ENCODE data around the gene TOMM40. TPM values are rescaled to one million over a fixed set of nuclear protein-coding genes. Genes with fewer than 3 reads are reported as not detected.
"Not testable (repeated sequence)": the region's sequence is repeated elsewhere in the genome, so short reads cannot be mapped to it uniquely, and the experiment has no call there.

TOMM40 gene
- total RNA-seq, 1 donor, result 30.2 TPM

- no peak for TF ChIP-seq CTCF (IDR thresholded peaks at IDR 0.05; ENCODE audit: insufficient read depth, low read length)
- DNase-seq (ENCODE audit: low read depth), result no peak
- H3K4me3 ChIP-seq (ENCODE audit: low read depth, low read length), result no peak overlapping the region
Measured at GRCh38 chr19:44857837-44858236, 33.2 kb upstream of the TOMM40 start.

- H3K4me3 ChIP-seq (ENCODE audit: low read depth, low read length); DNase-seq (ENCODE audit: low read depth): not testable (repeated sequence)
Measured at GRCh38 chr19:44861576-44861975, 29.5 kb upstream of the TOMM40 start.

- TF ChIP-seq CTCF (IDR thresholded peaks at IDR 0.05; ENCODE audit: insufficient read depth, low read length), result no peak
- DNase-seq (ENCODE audit: low read depth), result no peak
- no peak overlapping the region for H3K4me3 ChIP-seq (ENCODE audit: low read depth, low read length)
Measured at GRCh38 chr19:44863990-44864389, 27.1 kb upstream of the TOMM40 start.

GRCh38 chr19:44865196-44865767 lies 25.8 kb upstream of the TOMM40 start:
- no peak for DNase-seq (ENCODE audit: low read depth)
- H3K4me3 ChIP-seq (ENCODE audit: low read depth, low read length), result no peak overlapping the region
- TF ChIP-seq CTCF (IDR thresholded peaks at IDR 0.05; ENCODE audit: insufficient read depth, low read length), result no peak

- no peak for DNase-seq (ENCODE audit: low read depth)
- TF ChIP-seq CTCF (IDR thresholded peaks at IDR 0.05; ENCODE audit: insufficient read depth, low read length), result no peak
- no peak overlapping the region for H3K4me3 ChIP-seq (ENCODE audit: low read depth, low read length)
Measured at GRCh38 chr19:44866664-44867063, 24.4 kb upstream of the TOMM40 start.

GRCh38 chr19:44867578-44867977 lies 23.5 kb upstream of the TOMM40 start:
- TF ChIP-seq CTCF (IDR thresholded peaks at IDR 0.05; ENCODE audit: insufficient read depth, low read length), result no peak
- H3K4me3 ChIP-seq (ENCODE audit: low read depth, low read length), result no peak overlapping the region
- no peak for DNase-seq (ENCODE audit: low read depth)

- no peak for DNase-seq (ENCODE audit: low read depth)
- H3K4me3 ChIP-seq (ENCODE audit: low read depth, low read length), result no peak overlapping the region
- TF ChIP-seq CTCF (IDR thresholded peaks at IDR 0.05; ENCODE audit: insufficient read depth, low read length), result no peak
Measured at GRCh38 chr19:44869733-44870470, 21.2 kb upstream of the TOMM40 start.

Data from fibroblast of the aortic adventitia (primary cell).